Umbilical cord (tissue), 2 donors: ENCODE data around the gene PRRG2. TPM values are rescaled to one million over a fixed set of nuclear protein-coding genes. Genes with fewer than 3 reads are reported as not detected.

ENCODE experiments used
- DNase-seq: peaks from one replicate; pipeline ENCODE4 v3.0.0-alpha.2; 2015; ENCODE audit warnings: low spot score
- total RNA-seq: library from RNA; depleted of rRNA; stranded (reverse); fragments of >200 nt; gene quantifications from one replicate; pipeline ENCODE4 v1.2.3, GENCODE V29; 2014; ENCODE audit warnings: low replicate concordance; ENCODE audit not compliant: insufficient read depth

PRRG2 gene
- total RNA-seq, 1 donor from 2014 or later, result not detected

- DNase-seq, result no peak
Measured at GRCh38 chr19:49556412-49557398, 24.4 kb upstream of the PRRG2 start.

- DNase-seq, result no peak
Measured at GRCh38 chr19:49557641-49558325, 23.3 kb upstream of the PRRG2 start.

- no peak for DNase-seq
Measured at GRCh38 chr19:49558591-49558990, 22.5 kb upstream of the PRRG2 start.

- DNase-seq, result no peak
Measured at GRCh38 chr19:49559443-49559842, 21.7 kb upstream of the PRRG2 start.

- no peak for DNase-seq
Measured at GRCh38 chr19:49559928-49560327, 21.2 kb upstream of the PRRG2 start.

- DNase-seq, result no peak
Measured at GRCh38 chr19:49560358-49560900, 20.7 kb upstream of the PRRG2 start.

GRCh38 chr19:49564616-49565045 is 16.5 kb upstream of the PRRG2 start:
- no peak for DNase-seq

- DNase-seq, result peak; percentile 69
Measured at GRCh38 chr19:49565261-49565660, 15.9 kb upstream of the PRRG2 start.

GRCh38 chr19:49566302-49566701 is 14.8 kb upstream of the PRRG2 start:
- no peak for DNase-seq

GRCh38 chr19:49567861-49568441 is 13.2 kb upstream of the PRRG2 start:
- DNase-seq, result peak; percentile 80

GRCh38 chr19:49570138-49570856 is 10.8 kb upstream of the PRRG2 start:
- DNase-seq, result peak; percentile 86

- no peak for DNase-seq
Measured at GRCh38 chr19:49570997-49571676, 10.0 kb upstream of the PRRG2 start.

- no peak for DNase-seq
Measured at GRCh38 chr19:49573009-49573408, 8.1 kb upstream of the PRRG2 start.

GRCh38 chr19:49573425-49573824 is 7.7 kb upstream of the PRRG2 start:
- no peak for DNase-seq

GRCh38 chr19:49574206-49574755 is 6.8 kb upstream of the PRRG2 start:
- no peak for DNase-seq

GRCh38 chr19:49579193-49579592 is 1.9 kb upstream of the PRRG2 start:
- no peak for DNase-seq

GRCh38 chr19:49579947-49580263 is 1.2 kb upstream of the PRRG2 start:
- no peak for DNase-seq

- peak; percentile 97 for DNase-seq
Measured at GRCh38 chr19:49580264-49581006, 681 bp upstream of the PRRG2 start, which contains the start of gene NOSIP. Gene NOSIP (minus strand): TSS chr19:49580556. CDS start chr19:49560691, 19,865 bp downstream.

- no peak for DNase-seq
Measured at GRCh38 chr19:49583239-49583638, 2.1 kb downstream of the PRRG2 start.

GRCh38 chr19:49585023-49585422 is 3.9 kb downstream of the PRRG2 start:
- no peak for DNase-seq
